G401 (cell line): ENCODE results near the gene CDC25B. TPM values are rescaled to one million over a fixed set of nuclear protein-coding genes. Genes with fewer than 3 reads are reported as not detected.

Experiments
- DNase-seq: peaks from one replicate; pipeline ENCODE4 v3.0.0-alpha.2; 2015; ENCODE audit warnings: low spot score
- in situ Hi-C: cut with HindIII; loops from 2 replicates; pipeline ENCODE4 v1.10.0; 2016; ENCODE audit warnings: low sequenced_read_pairs, mixed read lengths
- total RNA-seq: library from RNA; depleted of rRNA; stranded (reverse); fragments of >200 nt; shearing (Covaris generic); gene quantifications from 2 replicates; pipeline ENCODE4 v1.2.3, GENCODE V29; 2014; rRNA removed

The CDC25B gene
- total RNA-seq, 1 experiment from 2014 or later = 7.2 TPM

GRCh38 chr20:3846740-3847428 is 50.8 kb downstream of the CDC25B start, which contains the start of gene MAVS:
MAVS (plus strand) TSS chr20:3846834; CDS start chr20:3854625, 7,791 bp downstream.
- DNase-seq = peak; percentile 89
- in situ Hi-C loops = no loop called here

GRCh38 chr20:3847429-3847940 is 51.4 kb downstream of the CDC25B start:
- peak; percentile 49 for DNase-seq
- in situ Hi-C loops = no loop called here

GRCh38 chr20:3848565-3848964 is 52.5 kb downstream of the CDC25B start:
- no peak for DNase-seq
- in situ Hi-C loops = no loop called here

GRCh38 chr20:3854462-3854871 is 58.4 kb downstream of the CDC25B start:
- DNase-seq = no peak
- in situ Hi-C loops = no loop called here

Other genes with a start within 250 kb of the CDC25B start
- gene GFRA4, start 132.9 kb upstream of the CDC25B start, total RNA-seq = not detected in 2 replicates
- gene ADAM33, start 114.3 kb upstream of the CDC25B start, total RNA-seq = 1.4 TPM in 1 of 2 replicates, not detected in the other
- gene SIGLEC1, start 83.7 kb upstream of the CDC25B start, total RNA-seq = not detected in 2 replicates
- gene HSPA12B, start 63.6 kb upstream of the CDC25B start, total RNA-seq = not detected in 2 replicates
- 95.8 and 107 TPM in 2 replicates for gene ADISSP, start 28.6 kb upstream of the CDC25B start, total RNA-seq
- gene SPEF1, start 14.9 kb upstream of the CDC25B start, total RNA-seq = 2.4 and 3.0 TPM in 2 replicates
- 42.5 and 46.8 TPM in 2 replicates for gene CENPB, start 9.6 kb upstream of the CDC25B start, total RNA-seq
- gene AP5S1, start 24.2 kb downstream of the CDC25B start, total RNA-seq = 9.8 and 17.8 TPM in 2 replicates
- 14.1 and 16.3 TPM in 2 replicates for gene MAVS, start 50.5 kb downstream of the CDC25B start, total RNA-seq
- 58.6 and 65.2 TPM in 2 replicates for gene PANK2, start 93.1 kb downstream of the CDC25B start, total RNA-seq
- 1.3 and 2.0 TPM in 2 replicates for gene RNF24, start 219.2 kb downstream of the CDC25B start, total RNA-seq